Pancreas (tissue), 10 donors: ENCODE measurements around the gene HCST. TPM values are rescaled to one million over a fixed set of nuclear protein-coding genes. Genes with fewer than 3 reads are reported as not detected.

Source experiments
- ATAC-seq, 4 donors: fragments of 200-7000 bp; cut with Tn5 transposase; one replicate each; pipeline versions ENCODE4 v1.8.0 to v1.9.1; 2020; ENCODE audit warnings: mild to moderate bottlenecking in 4 of 4, moderate library complexity in 4 of 4
- DNase-seq, 6 donors: peaks; one replicate each; pipeline ENCODE4 v3.0.0-alpha.2; 2020
- FAIRE-seq: peaks from 2 replicates; lab custom pipeline; 2012; peaks lifted over from hg19 to GRCh38; lab: Jason Lieb, UNC
- H3K27ac ChIP-seq, 4 donors: fragments of 200-600 bp; sonication (generic); 1 replicate in 3 of 4; 2 replicates in 1 of 4; pipeline versions ENCODE4 v1.5.0 to v1.8.0; 2020
- H3K27me3 ChIP-seq, 4 donors: fragments of 200-600 bp; one replicate each; pipeline ENCODE4 v1.8.0; 2021
- H3K36me3 ChIP-seq, 3 donors: fragments of 200-600 bp; sonication (generic) in 1 of 3; one replicate each; pipeline versions ENCODE4 v1.5.0 to v1.8.0; 2020 to 2021
- H3K4me1 ChIP-seq, 3 donors: fragments of 200-600 bp; one replicate each; pipeline ENCODE4 v1.8.0; 2021
- H3K4me3 ChIP-seq, 4 donors: fragments of 200-600 bp; sonication (generic) in 2 of 4; one replicate each; pipeline versions ENCODE4 v1.5.0 to v1.8.0; 2020 to 2021
- H3K9me3 ChIP-seq, 4 donors: fragments of 200-600 bp; one replicate each; pipeline ENCODE4 v1.8.0; 2021
- CTCF ChIP-seq, 4 donors: fragments of 200-600 bp; sonication (generic) in 3 of 4; IDR thresholded peaks; one replicate each; pipeline versions ENCODE4 v1.5.0 to v1.8.0; 2021; ENCODE audit warnings: antibody characterized with exemption in 4 of 4
- WGBS, 2 donors: extraction: QIAGEN DNeasy Blood & Tissue Kit; methylation state at CpG; one replicate each; pipeline ENCODE4 v1.1.7; 2013; 5-methylcytosine and 5-hydroxymethylcytosine counted together
- intact Hi-C, 3 donors: fragments of 100-400 bp; cut with DNase I; formaldehyde crosslinking; loops; one replicate each; pipeline versions ENCODE4 v1.11.1 to v1.14.2; 2022
- polyA plus RNA-seq, 2 donors: library from polyadenylated mRNA; stranded (reverse); fragments of 200-250 nt; gene quantifications; one replicate each; pipeline ENCODE4 v1.2.3, GENCODE V29; 2013
- total RNA-seq, 6 donors: library from RNA; stranded (reverse); fragmentation: NEBNext Ultra II Directional in 4 of 6; extraction: Animal tissue kit (Norgen Biotek cat#: 25700) in 4 of 6; gene quantifications; one replicate each; pipeline versions ENCODE4 v1.2.1 to v1.2.4, GENCODE V29; 2021 to 2023
- donor health status: healthy with polysubstance abuse.
- donor health status: DM: no; HTN: no; CAD: no; lungs with moderate emphysema.
- donor health status: DM: no; HTN: no; CAD: no.
- donor health status: control.
- donor health status: control.
- donor health status: Bipolar disorder and iron deficiency.
- donor health status: DM: yes; HTN: yes; CAD: no.
- donor health status: DM: no; HTN: no; CAD: no.
- donor health status: DM: no; HTN: no; CAD: no.
- donor health status: DM: yes; HTN: yes; CAD: no.

The HCST gene
- total and polyA plus RNA-seq, 8 donors = 0.46 to 10.2 (median 2.2) TPM

DNA sequence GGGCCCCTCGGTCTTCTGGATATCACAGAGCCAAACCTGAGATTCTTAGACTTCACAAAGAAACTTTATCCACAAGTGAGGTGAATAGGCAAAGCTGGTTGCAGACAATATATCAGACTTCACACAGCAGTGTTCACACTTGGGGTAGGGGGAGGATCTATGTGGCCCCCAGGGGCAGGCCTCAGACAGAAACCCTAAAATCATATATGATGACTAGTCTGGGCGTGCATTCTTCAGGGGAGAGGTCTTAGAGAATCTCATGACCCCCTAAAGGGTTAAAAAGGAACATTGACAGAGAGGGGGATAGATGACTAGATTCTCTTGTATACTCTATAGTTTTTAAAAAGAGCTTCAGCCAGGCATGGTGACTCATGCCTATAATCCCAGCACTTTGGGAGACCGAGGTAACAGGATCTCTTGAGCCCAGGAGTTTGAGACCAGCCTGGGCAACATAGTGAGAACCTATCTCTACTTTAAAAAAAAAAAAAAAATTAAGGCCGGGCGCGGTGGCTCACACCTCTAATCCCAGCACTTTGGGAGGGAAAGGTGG, 2.9 kb downstream of the HCST start:
- H3K27me3 ChIP-seq = no peaks in the 10 kb centered on the region
- 79 to 88% methylated on average over 6 of the region's 6 CpGs for WGBS, 2 donors
- intact Hi-C loops = no loop called here
- H3K36me3 ChIP-seq = no peaks in the 10 kb centered on the region
- FAIRE-seq = no peak
- no peak overlapping the region for H3K4me3 ChIP-seq
- TF ChIP-seq CTCF (IDR thresholded peaks at IDR 0.05) = no peak
- no peaks in the 10 kb centered on the region for H3K9me3 ChIP-seq
- H3K27ac ChIP-seq = peak overlapping the region in 2 of 4 donors; percentile 20 to 79
- DNase-seq = no peak
- peaks cover 0 to 6% (median 0%) of the 10 kb centered on the region in 3 donors for H3K4me1 ChIP-seq
- ATAC-seq = no peak

DNA sequence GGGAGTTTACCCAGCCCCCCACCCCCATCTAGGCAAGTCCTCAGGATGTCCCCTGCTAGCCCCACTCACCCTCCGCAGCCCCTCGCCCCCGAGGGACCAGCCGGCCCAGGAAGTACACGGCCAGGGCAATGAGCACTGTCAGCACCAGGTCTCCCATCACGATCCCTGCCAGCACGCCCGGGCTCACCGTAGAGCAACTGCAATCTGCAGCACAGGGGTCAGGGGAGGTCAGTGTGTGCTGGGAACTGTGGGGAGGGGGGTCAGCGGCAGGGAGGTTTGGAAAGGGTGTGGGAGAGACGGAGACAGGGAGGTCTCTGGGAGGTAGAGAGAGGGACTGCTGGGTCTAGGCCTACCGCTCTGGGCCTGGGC, 5.0 kb downstream of the HCST start:
- Histone ChIP-seq H3K4me3 (peak overlapping the region in 1 of 4 donors; percentile 13), H3K27ac (peak overlapping the region in 1 of 4 donors; percentile 73), H3K27me3 (no peaks in the 10 kb centered on the region), H3K9me3 (no peaks in the 10 kb centered on the region), H3K4me1 (peaks cover 0 to 14% (median 0%) of the 10 kb centered on the region in 3 donors), H3K36me3 (no peaks in the 10 kb centered on the region)
- ATAC-seq (no peak), DNase-seq (peak in 1 of 6 donors; percentile 19), FAIRE-seq (no peak)
- intact Hi-C loops = no loop called here
- 56 to 72% methylated on average over 12 of the region's 12 CpGs for WGBS, 2 donors
- TF ChIP-seq CTCF (IDR thresholded peaks at IDR 0.05) = no peak

DNA sequence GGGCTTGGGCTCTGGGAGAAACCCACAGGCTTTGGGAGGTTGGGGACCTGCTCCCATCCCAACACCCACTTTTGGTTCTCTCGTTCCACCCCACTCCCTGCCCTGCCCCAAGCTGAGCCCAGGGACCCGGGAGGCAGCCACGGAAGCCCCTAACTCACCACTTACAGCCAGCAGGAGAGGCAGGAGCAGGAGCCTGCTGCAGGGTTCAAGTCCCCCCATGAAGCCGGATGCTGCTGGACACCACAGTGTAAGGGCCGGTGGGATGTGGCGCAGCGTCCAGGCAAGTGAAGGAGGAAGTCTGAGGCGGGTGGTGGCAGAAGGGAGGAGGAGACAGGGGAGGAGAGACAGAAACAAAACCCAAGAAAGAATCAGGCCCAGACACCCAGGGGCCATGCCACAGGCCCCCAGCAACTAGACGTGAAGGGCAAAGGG, 5.7 kb downstream of the HCST start, which contains the start of gene TYROBP:
TYROBP (minus strand) TSS at position 286 of the 432 bp plus-strand sequence; CDS start at position 219, 67 bp downstream.
- ATAC-seq = peak in 2 of 4 donors; percentile 15 to 32
- H3K27ac ChIP-seq = peak within 1 kb of the TSS in 2 of 4 donors; percentile 33 to 73
- intact Hi-C loops = no loop called here
- FAIRE-seq = no peak
- no peak for TF ChIP-seq CTCF (IDR thresholded peaks at IDR 0.05)
- no peaks in the 10 kb centered on the region for H3K9me3 ChIP-seq
- 76 to 80% methylated on average over 9 of the region's 9 CpGs for WGBS, 2 donors
- peak in 1 of 6 donors; percentile 43 for DNase-seq
- H3K27me3 ChIP-seq = no peaks in the 10 kb centered on the region
- H3K4me3 ChIP-seq = peak within 1 kb of the TSS in 1 of 4 donors; percentile 13
- peaks cover 0 to 15% (median 0%) of the 10 kb centered on the region in 3 donors for H3K4me1 ChIP-seq
- H3K36me3 ChIP-seq = no peaks in the 10 kb centered on the region

GRCh38 chr19:35908973-35909683, 6.8 kb downstream of the HCST start:
- ATAC-seq = peak in 3 of 4 donors; percentile 37 to 69 (median 62)
- Histone ChIP-seq H3K4me1 (peaks cover 0 to 15% (median 0%) of the 10 kb centered on the region in 3 donors), H3K36me3 (no peaks in the 10 kb centered on the region), H3K27ac (peak overlapping the region in 2 of 4 donors; percentile 35 to 73), H3K27me3 (no peaks in the 10 kb centered on the region), H3K4me3 (no peak overlapping the region), H3K9me3 (no peaks in the 10 kb centered on the region)
- intact Hi-C loops = no loop called here
- DNase-seq = peak in 1 of 6 donors; percentile 77
- no peak for TF ChIP-seq CTCF (IDR thresholded peaks at IDR 0.05)
- 71 to 79% methylated on average over 10 of the region's 10 CpGs for WGBS, 2 donors
- no peak for FAIRE-seq
